MM.1S (cell line): ENCODE data around the gene SMYD1.

Experiments used
- CTCF ChIP-seq: fragments of 300-600 bp; sonication (generic); IDR thresholded peaks from 2 replicates; pipeline ENCODE4 v1.5.1; 2016; ENCODE audit warnings: antibody characterized with exemption, low read length, mixed read lengths
- EZH2 ChIP-seq: fragments of 300-600 bp; sonication (generic); optimal IDR thresholded peaks from 2 replicates; pipeline ENCODE3; 2017; ENCODE audit warnings: low read depth, mild to moderate bottlenecking, antibody characterized with exemption, low read length, mixed read lengths

GRCh38 chr2:88060907-88061275, 6.7 kb upstream of the SMYD1 start:
- TF ChIP-seq EZH2, result no peak
- TF ChIP-seq CTCF, result no peak
